Effector memory CD4-positive, alpha-beta T cell (primary cell): Measurements from ENCODE around the gene FUT8.
"Not testable (repeated sequence)": the region's sequence is repeated elsewhere in the genome, so short reads cannot be mapped to it uniquely, and the experiment has no call there.

Source experiments
- DNase-seq, 3 donors: peaks; one replicate each; pipeline ENCODE4 v3.0.0-alpha.2; 2020
- H3K27ac ChIP-seq: 2 replicates; pipeline ENCODE4 v1.7.0; 2013; ENCODE audit warnings: mild to moderate bottlenecking, low read length, moderate library complexity; ENCODE audit not compliant: insufficient read depth, poor library complexity, severe bottlenecking
- H3K27me3 ChIP-seq: replicated peaks from 2 replicates; pipeline ENCODE4 v1.7.0; 2013; ENCODE audit warnings: mild to moderate bottlenecking, low read length; ENCODE audit not compliant: insufficient read depth, control insufficient read depth, poor library complexity, severe bottlenecking
- H3K36me3 ChIP-seq: 2 replicates; pipeline ENCODE4 v1.7.0; 2013; ENCODE audit warnings: mild to moderate bottlenecking, low read length, moderate library complexity; ENCODE audit not compliant: control insufficient read depth, insufficient read depth
- H3K4me1 ChIP-seq: 2 replicates; pipeline ENCODE4 v1.7.0; 2013; ENCODE audit warnings: low read length, mild to moderate bottlenecking; ENCODE audit not compliant: control insufficient read depth, insufficient read depth, poor library complexity, severe bottlenecking
- H3K4me3 ChIP-seq: 2 replicates; pipeline ENCODE4 v1.7.0; 2013; ENCODE audit warnings: low read length, low read depth, mild to moderate bottlenecking; ENCODE audit not compliant: insufficient read depth, poor library complexity, severe bottlenecking
- H3K9me3 ChIP-seq: 2 replicates; pipeline ENCODE4 v1.7.0; 2013; ENCODE audit warnings: mild to moderate bottlenecking, low read length, moderate library complexity; ENCODE audit not compliant: control insufficient read depth

The FUT8 gene

GRCh38 chr14:65414961-65415589 lies 2.5 kb downstream of the FUT8 start:
- no peaks in the 10 kb centered on the region for H3K9me3 ChIP-seq
- H3K4me3 ChIP-seq: no peak overlapping the region
- no peak overlapping the region for H3K27ac ChIP-seq
- no peaks in the 10 kb centered on the region for H3K27me3 ChIP-seq
- no peak for DNase-seq
- H3K36me3 ChIP-seq: no peaks in the 10 kb centered on the region
- peaks cover 14% of the 10 kb centered on the region for H3K4me1 ChIP-seq

- no peak overlapping the region for H3K4me3 ChIP-seq
- no peaks in the 10 kb centered on the region for H3K27me3 ChIP-seq
- H3K27ac ChIP-seq: no peak overlapping the region
- H3K4me1 ChIP-seq: peaks cover 14% of the 10 kb centered on the region
- no peaks in the 10 kb centered on the region for H3K9me3 ChIP-seq
- DNase-seq: no peak
- H3K36me3 ChIP-seq: no peaks in the 10 kb centered on the region
Measured at GRCh38 chr14:65415613-65416012, 3.1 kb downstream of the FUT8 start.

- Histone ChIP-seq H3K27ac (no peak overlapping the region), H3K36me3 (no peaks in the 10 kb centered on the region), H3K9me3 (no peaks in the 10 kb centered on the region), H3K4me3 (no peak overlapping the region), H3K27me3 (no peaks in the 10 kb centered on the region), H3K4me1 (no peaks in the 10 kb centered on the region)
- DNase-seq: no peak
Measured at GRCh38 chr14:65419593-65420252, 7.2 kb downstream of the FUT8 start.

GRCh38 chr14:65421201-65421981 lies 8.9 kb downstream of the FUT8 start:
- no peaks in the 10 kb centered on the region for H3K4me1 ChIP-seq
- H3K36me3 ChIP-seq: no peaks in the 10 kb centered on the region
- no peak overlapping the region for H3K4me3 ChIP-seq
- H3K9me3 ChIP-seq: no peaks in the 10 kb centered on the region
- no peak for DNase-seq
- no peaks in the 10 kb centered on the region for H3K27me3 ChIP-seq
- no peak overlapping the region for H3K27ac ChIP-seq

GRCh38 chr14:65422088-65422834 lies 9.7 kb downstream of the FUT8 start:
- H3K27ac ChIP-seq: no peak overlapping the region
- no peaks in the 10 kb centered on the region for H3K9me3 ChIP-seq
- no peaks in the 10 kb centered on the region for H3K4me1 ChIP-seq
- H3K4me3 ChIP-seq: no peak overlapping the region
- DNase-seq: no peak
- no peaks in the 10 kb centered on the region for H3K36me3 ChIP-seq
- no peaks in the 10 kb centered on the region for H3K27me3 ChIP-seq

GRCh38 chr14:65423982-65424381 lies 11.5 kb downstream of the FUT8 start:
- Histone ChIP-seq H3K36me3 (no peaks in the 10 kb centered on the region), H3K4me3 (no peak overlapping the region), H3K27ac (no peak overlapping the region), H3K4me1 (no peaks in the 10 kb centered on the region), H3K9me3 (no peaks in the 10 kb centered on the region), H3K27me3 (no peaks in the 10 kb centered on the region)
- no peak for DNase-seq

- H3K4me3 ChIP-seq: no peak overlapping the region
- no peaks in the 10 kb centered on the region for H3K9me3 ChIP-seq
- H3K27ac ChIP-seq: no peak overlapping the region
- H3K27me3 ChIP-seq: no peaks in the 10 kb centered on the region
- H3K36me3 ChIP-seq: no peaks in the 10 kb centered on the region
- DNase-seq: no peak
- no peaks in the 10 kb centered on the region for H3K4me1 ChIP-seq
Measured at GRCh38 chr14:65424531-65424930, 12.0 kb downstream of the FUT8 start.

- Histone ChIP-seq H3K27ac (no peak overlapping the region), H3K9me3 (no peaks in the 10 kb centered on the region), H3K36me3 (no peaks in the 10 kb centered on the region), H3K27me3 (no peaks in the 10 kb centered on the region), H3K4me3 (no peak overlapping the region), H3K4me1 (no peaks in the 10 kb centered on the region)
- no peak for DNase-seq
Measured at GRCh38 chr14:65425885-65426284, 13.4 kb downstream of the FUT8 start.

GRCh38 chr14:65426902-65427301 lies 14.4 kb downstream of the FUT8 start:
- DNase-seq, H3K27ac ChIP-seq, H3K4me1 ChIP-seq, H3K9me3 ChIP-seq, H3K27me3 ChIP-seq, H3K4me3 ChIP-seq, H3K36me3 ChIP-seq: not testable (repeated sequence)
